Neural cell (in vitro differentiated cells): Measurements from ENCODE around the gene ZNRD2. TPM values are rescaled to one million over a fixed set of nuclear protein-coding genes. Genes with fewer than 3 reads are reported as not detected.

Experiments
- H2AFZ ChIP-seq: fragments of 200-600, 300-800 bp; sonication (generic), shearing (Covaris generic); 2 replicates; pipeline ENCODE4 v1.6.0; 2014; ENCODE audit warnings: low read depth, mild to moderate bottlenecking, antibody characterized with exemption, low read length, moderate library complexity
- H3F3A ChIP-seq: fragments of 200-600 bp; shearing (Covaris generic); 2 replicates; pipeline ENCODE4 v1.6.1; 2016; ENCODE audit warnings: mild to moderate bottlenecking, moderate library complexity, mixed read lengths, antibody characterized with exemption, low read length; ENCODE audit not compliant: insufficient read depth, poor library complexity, severe bottlenecking
- H3K27ac ChIP-seq: fragments of 200-600, 300-800 bp; sonication (generic), shearing (Covaris generic); 2 replicates; pipeline ENCODE4 v1.5.1; 2014; ENCODE audit warnings: mild to moderate bottlenecking, low read length, moderate library complexity
- H3K27me3 ChIP-seq: fragments of 300-800, 200-600 bp; sonication (generic), shearing (Covaris generic); 2 replicates; pipeline ENCODE4 v1.6.0; 2014; ENCODE audit warnings: mild to moderate bottlenecking, low read depth, low read length, moderate library complexity; ENCODE audit not compliant: insufficient read depth
- H3K36me3 ChIP-seq: fragments of 300-800, 200-600 bp; sonication (generic), shearing (Covaris generic); 2 replicates; pipeline ENCODE4 v1.5.1; 2014; ENCODE audit warnings: mild to moderate bottlenecking, antibody characterized with exemption, low read length, moderate library complexity; ENCODE audit not compliant: insufficient read depth
- H3K4me2 ChIP-seq: fragments of 300-800, 200-600 bp; sonication (generic), shearing (Covaris generic); 2 replicates; pipeline ENCODE4 v1.6.0; 2014; ENCODE audit warnings: mild to moderate bottlenecking, low read length
- H3K4me3 ChIP-seq: fragments of 300-800, 200-600 bp; sonication (generic), shearing (Covaris generic); 2 replicates; pipeline ENCODE4 v1.5.1; 2014; ENCODE audit warnings: mild to moderate bottlenecking, low read length, moderate library complexity
- H3K79me2 ChIP-seq: fragments of 200-600 bp; shearing (Covaris generic); replicated peaks from 2 replicates; pipeline ENCODE4 v1.6.0; 2014; ENCODE audit warnings: mild to moderate bottlenecking, low read length, moderate library complexity; ENCODE audit not compliant: insufficient read depth
- H3K9ac ChIP-seq: fragments of 300-800, 200-600 bp; sonication (generic), shearing (Covaris generic); 2 replicates; pipeline ENCODE4 v1.6.1; 2016; ENCODE audit warnings: mild to moderate bottlenecking, low read length, mixed read lengths
- H3K9me2 ChIP-seq: fragments of 200-600 bp; shearing (Covaris generic); 2 replicates; pipeline ENCODE4 v1.6.1; 2016; ENCODE audit warnings: mild to moderate bottlenecking, low read length, mixed read lengths; ENCODE audit not compliant: insufficient read depth
- H3K9me3 ChIP-seq: fragments of 200-600, 300-800 bp; sonication (generic), shearing (Covaris generic); 2 replicates; pipeline ENCODE4 v1.6.1; 2016; ENCODE audit warnings: mild to moderate bottlenecking, mixed run types, low read length, moderate library complexity, mixed read lengths
- H4K20me1 ChIP-seq: fragments of 200-600 bp; shearing (Covaris generic); 2 replicates; pipeline ENCODE4 v1.6.1; 2016; ENCODE audit warnings: mild to moderate bottlenecking, mixed run types; ENCODE audit not compliant: insufficient read depth
- EP300 ChIP-seq: fragments of 450-650 bp; conservative IDR thresholded peaks from 2 replicates; pipeline ENCODE4 v1.6.1; 2014; ENCODE audit warnings: antibody characterized with exemption, mild to moderate bottlenecking, moderate library complexity; ENCODE audit not compliant: poor library complexity, severe bottlenecking
- EZH2 ChIP-seq: fragments of 200-600, 300-800 bp; shearing (Covaris generic), sonication (generic); IDR thresholded peaks from 2 replicates; pipeline ENCODE4 v1.6.1; 2014; ENCODE audit warnings: antibody characterized with exemption, low read length, borderline replicate concordance, mild to moderate bottlenecking; ENCODE audit not compliant: insufficient read depth, poor library complexity, severe bottlenecking
- MXI1 ChIP-seq: fragments of 450-650 bp; conservative IDR thresholded peaks from 2 replicates; pipeline ENCODE4 v1.6.1; 2014; ENCODE audit warnings: antibody characterized with exemption, mild to moderate bottlenecking; ENCODE audit not compliant: poor library complexity, severe bottlenecking
- POLR2AphosphoS5 ChIP-seq: IDR thresholded peaks from 2 replicates; pipeline ENCODE4 v1.6.1; 2012
- RAD21 ChIP-seq: fragments of 450-650 bp; conservative IDR thresholded peaks from 2 replicates; pipeline ENCODE4 v1.6.1; 2014; ENCODE audit warnings: antibody characterized with exemption, mild to moderate bottlenecking, moderate library complexity
- SMC3 ChIP-seq: fragments of 450-650 bp; conservative IDR thresholded peaks from 2 replicates; pipeline ENCODE4 v1.6.1; 2014; ENCODE audit warnings: antibody characterized with exemption, mild to moderate bottlenecking, moderate library complexity; ENCODE audit not compliant: poor library complexity
- TAF1 ChIP-seq: IDR thresholded peaks from 2 replicates; pipeline ENCODE4 v1.6.1; 2012; ENCODE audit warnings: low read depth
- polyA plus RNA-seq: library from polyadenylated mRNA; depleted of rRNA; stranded (reverse); fragments of >200 nt; gene quantifications from 2 replicates; pipeline ENCODE4 v1.2.3, GENCODE V29; 2014
- TF ChIP-seq, protein P1 (sequence below): fragments of 450-650 bp; IDR thresholded peaks from 2 replicates; pipeline ENCODE4 v1.5.1; 2014; ENCODE audit warnings: antibody characterized with exemption, mild to moderate bottlenecking, moderate library complexity; ENCODE audit not compliant: poor library complexity, severe bottlenecking
- TF ChIP-seq, protein P2 (sequence below): IDR thresholded peaks from 2 replicates; pipeline ENCODE4 v1.6.1; 2012; ENCODE audit warnings: borderline replicate concordance

ZNRD2 gene
- polyA plus RNA-seq, 1 donor from 2014 or later: 36.2 TPM

DNA sequence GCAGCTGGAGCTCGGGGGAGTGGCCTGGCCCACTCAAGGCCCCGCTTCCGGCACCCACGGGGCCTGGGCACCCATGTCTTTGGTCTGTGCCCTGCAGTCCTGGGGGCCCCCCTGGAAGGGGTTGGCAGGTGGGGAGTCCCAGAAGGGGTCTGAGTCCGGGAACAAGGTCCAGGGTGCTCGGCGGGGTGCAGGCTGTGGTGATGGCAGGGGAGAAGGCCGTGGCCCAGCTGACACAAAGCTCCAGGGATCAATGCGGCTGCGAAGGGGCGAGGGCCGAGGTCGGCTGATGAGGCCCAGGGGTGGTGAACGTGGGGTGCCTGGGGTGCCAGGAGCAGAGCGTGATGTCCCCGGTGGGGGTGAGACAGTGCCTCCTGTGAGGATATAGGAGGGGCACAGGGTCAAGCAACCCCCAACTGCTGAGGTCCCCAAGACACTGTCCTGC is 28.0 kb downstream of the ZNRD2 start:
- no peak overlapping the region for H3K4me3 ChIP-seq
- H3K36me3 ChIP-seq: no peaks in the 10 kb centered on the region
- H3K79me2 ChIP-seq: no peaks in the 10 kb centered on the region
- no peak overlapping the region for H3K4me2 ChIP-seq
- H3K27ac ChIP-seq: no peak overlapping the region
- H3K9me2 ChIP-seq: no peaks in the 10 kb centered on the region
- peaks cover 4% of the 10 kb centered on the region for H3K27me3 ChIP-seq
- no peak overlapping the region for H2AFZ ChIP-seq
- no peaks in the 10 kb centered on the region for H3K9me3 ChIP-seq
- H4K20me1 ChIP-seq: no peaks in the 10 kb centered on the region
- TF ChIP-seq SMC3: no peak
- TF ChIP-seq MXI1: no peak
- TF ChIP-seq, protein P1, sequence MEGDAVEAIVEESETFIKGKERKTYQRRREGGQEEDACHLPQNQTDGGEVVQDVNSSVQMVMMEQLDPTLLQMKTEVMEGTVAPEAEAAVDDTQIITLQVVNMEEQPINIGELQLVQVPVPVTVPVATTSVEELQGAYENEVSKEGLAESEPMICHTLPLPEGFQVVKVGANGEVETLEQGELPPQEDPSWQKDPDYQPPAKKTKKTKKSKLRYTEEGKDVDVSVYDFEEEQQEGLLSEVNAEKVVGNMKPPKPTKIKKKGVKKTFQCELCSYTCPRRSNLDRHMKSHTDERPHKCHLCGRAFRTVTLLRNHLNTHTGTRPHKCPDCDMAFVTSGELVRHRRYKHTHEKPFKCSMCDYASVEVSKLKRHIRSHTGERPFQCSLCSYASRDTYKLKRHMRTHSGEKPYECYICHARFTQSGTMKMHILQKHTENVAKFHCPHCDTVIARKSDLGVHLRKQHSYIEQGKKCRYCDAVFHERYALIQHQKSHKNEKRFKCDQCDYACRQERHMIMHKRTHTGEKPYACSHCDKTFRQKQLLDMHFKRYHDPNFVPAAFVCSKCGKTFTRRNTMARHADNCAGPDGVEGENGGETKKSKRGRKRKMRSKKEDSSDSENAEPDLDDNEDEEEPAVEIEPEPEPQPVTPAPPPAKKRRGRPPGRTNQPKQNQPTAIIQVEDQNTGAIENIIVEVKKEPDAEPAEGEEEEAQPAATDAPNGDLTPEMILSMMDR: no peak
- TF ChIP-seq, protein P2, sequence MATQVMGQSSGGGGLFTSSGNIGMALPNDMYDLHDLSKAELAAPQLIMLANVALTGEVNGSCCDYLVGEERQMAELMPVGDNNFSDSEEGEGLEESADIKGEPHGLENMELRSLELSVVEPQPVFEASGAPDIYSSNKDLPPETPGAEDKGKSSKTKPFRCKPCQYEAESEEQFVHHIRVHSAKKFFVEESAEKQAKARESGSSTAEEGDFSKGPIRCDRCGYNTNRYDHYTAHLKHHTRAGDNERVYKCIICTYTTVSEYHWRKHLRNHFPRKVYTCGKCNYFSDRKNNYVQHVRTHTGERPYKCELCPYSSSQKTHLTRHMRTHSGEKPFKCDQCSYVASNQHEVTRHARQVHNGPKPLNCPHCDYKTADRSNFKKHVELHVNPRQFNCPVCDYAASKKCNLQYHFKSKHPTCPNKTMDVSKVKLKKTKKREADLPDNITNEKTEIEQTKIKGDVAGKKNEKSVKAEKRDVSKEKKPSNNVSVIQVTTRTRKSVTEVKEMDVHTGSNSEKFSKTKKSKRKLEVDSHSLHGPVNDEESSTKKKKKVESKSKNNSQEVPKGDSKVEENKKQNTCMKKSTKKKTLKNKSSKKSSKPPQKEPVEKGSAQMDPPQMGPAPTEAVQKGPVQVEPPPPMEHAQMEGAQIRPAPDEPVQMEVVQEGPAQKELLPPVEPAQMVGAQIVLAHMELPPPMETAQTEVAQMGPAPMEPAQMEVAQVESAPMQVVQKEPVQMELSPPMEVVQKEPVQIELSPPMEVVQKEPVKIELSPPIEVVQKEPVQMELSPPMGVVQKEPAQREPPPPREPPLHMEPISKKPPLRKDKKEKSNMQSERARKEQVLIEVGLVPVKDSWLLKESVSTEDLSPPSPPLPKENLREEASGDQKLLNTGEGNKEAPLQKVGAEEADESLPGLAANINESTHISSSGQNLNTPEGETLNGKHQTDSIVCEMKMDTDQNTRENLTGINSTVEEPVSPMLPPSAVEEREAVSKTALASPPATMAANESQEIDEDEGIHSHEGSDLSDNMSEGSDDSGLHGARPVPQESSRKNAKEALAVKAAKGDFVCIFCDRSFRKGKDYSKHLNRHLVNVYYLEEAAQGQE: no peak
- no peak overlapping the region for H3K9ac ChIP-seq
- H3F3A ChIP-seq: no peaks in the 10 kb centered on the region

DNA sequence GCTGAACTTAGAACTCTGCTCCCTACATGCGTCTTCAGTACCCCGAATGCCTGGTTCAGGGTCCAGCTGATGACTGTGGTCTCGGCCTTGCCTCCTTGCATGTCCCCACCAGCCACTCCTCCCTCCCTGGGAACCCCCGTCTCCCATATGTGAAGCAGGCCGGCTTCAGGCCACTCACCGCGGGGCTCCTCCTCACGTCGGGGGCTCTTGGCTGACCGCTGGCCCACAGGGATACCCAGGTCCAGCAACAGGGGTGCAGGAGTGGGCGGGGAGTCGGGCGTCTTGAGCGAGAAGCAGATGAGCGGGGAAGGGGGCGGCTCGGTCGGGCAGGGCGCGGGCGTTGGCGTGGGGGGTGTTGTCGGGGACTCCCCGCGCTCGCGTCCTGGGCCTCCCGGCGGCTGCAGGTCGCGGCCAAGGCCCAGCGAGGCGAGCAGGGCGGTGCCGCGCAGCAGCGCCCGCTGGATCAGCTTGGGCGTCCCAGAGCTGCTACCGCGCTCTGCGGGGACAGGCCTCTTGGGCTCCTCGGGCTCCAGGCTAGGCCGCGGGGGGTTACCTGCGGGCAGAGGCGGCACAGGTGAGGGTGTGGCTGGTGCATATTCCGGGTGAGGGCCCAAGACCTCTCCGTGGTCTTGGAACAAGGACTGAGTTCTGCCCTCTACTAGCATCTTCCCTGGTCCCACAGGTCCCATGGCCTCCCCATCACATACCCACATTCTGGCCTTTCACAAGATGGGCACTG is 29.1 kb downstream of the ZNRD2 start:
- Histone ChIP-seq H3F3A (no peaks in the 10 kb centered on the region), H3K36me3 (no peaks in the 10 kb centered on the region), H3K27ac (no peak overlapping the region), H3K9ac (no peak overlapping the region), H3K9me2 (no peaks in the 10 kb centered on the region), H3K27me3 (no peaks in the 10 kb centered on the region), H3K4me2 (no peak overlapping the region), H2AFZ (no peak overlapping the region), H3K4me3 (no peak overlapping the region), H4K20me1 (no peaks in the 10 kb centered on the region), H3K79me2 (no peaks in the 10 kb centered on the region), H3K9me3 (no peaks in the 10 kb centered on the region)
- no peak for TF ChIP-seq EP300
- no peak for TF ChIP-seq EZH2
- no peak for TF ChIP-seq TAF1
- TF ChIP-seq, protein P2: no peak
- no peak for TF ChIP-seq RAD21
- no peak for TF ChIP-seq POLR2AphosphoS5
